ENCODE results near the gene PDE4D. TPM values are rescaled to one million over a fixed set of nuclear protein-coding genes. Genes with fewer than 3 reads are reported as not detected.

The PDE4D gene
- total RNA-seq, 1 experiment from 2014 or later, result 3.6 TPM

GRCh38 chr5:58993461-58993860, 900.1 kb downstream of the PDE4D start:
- no peak overlapping the region for H3K4me3 ChIP-seq (ENCODE audit: low read length)
- no peaks in the 10 kb centered on the region for H3K4me1 ChIP-seq (ENCODE audit: insufficient read depth, low read length)
- H3K9me3 ChIP-seq (ENCODE audit: low read length), result no peaks in the 10 kb centered on the region
- TF ChIP-seq CTCF (conservative IDR thresholded peaks at IDR 0.05; ENCODE audit: low read depth, low read length), result no peak
- TF ChIP-seq EZH2 (IDR thresholded peaks at IDR 0.05; ENCODE audit: low read length, unreplicated experiment), result no peak
- TF ChIP-seq EZH2phosphoT487 (IDR thresholded peaks at IDR 0.05; ENCODE audit: borderline replicate concordance, low read length), result no peak
- no peaks in the 10 kb centered on the region for H3K9me2 ChIP-seq (replicated peaks; ENCODE audit: low read length)
- no peaks in the 10 kb centered on the region for H3K27me3 ChIP-seq (ENCODE audit: low read length)
- H3F3A ChIP-seq (ENCODE audit: low read length, unreplicated experiment), result no peaks in the 10 kb centered on the region
- H4K20me1 ChIP-seq (ENCODE audit: low read length), result no peaks in the 10 kb centered on the region
- H2AFZ ChIP-seq (ENCODE audit: low read length), result no peak overlapping the region
- no peak for DNase-seq
- ChIA-PET CTCF (no interaction called here), POLR2A (ENCODE audit: unreplicated experiment) (no interaction called here)
- H3K9ac ChIP-seq (ENCODE audit: low read length), result no peak overlapping the region
- no peaks in the 10 kb centered on the region for H3K79me2 ChIP-seq (ENCODE audit: low read length)
- intact Hi-C loops (cut with micrococcal nuclease), result no loop called here
- no peak for ATAC-seq
- no TSS peak for BruUV-seq (replicated peaks)
- no peaks in the 10 kb centered on the region for H3K36me3 ChIP-seq (ENCODE audit: low read depth, low read length)
- no peak overlapping the region for H3K4me2 ChIP-seq (ENCODE audit: low read length)
- H3K27ac ChIP-seq (ENCODE audit: low read length), result no peak overlapping the region

GRCh38 chr5:58988938-58989337, 904.6 kb downstream of the PDE4D start:
- H3K79me2 ChIP-seq (ENCODE audit: low read length), result no peaks in the 10 kb centered on the region
- no peak overlapping the region for H3K27ac ChIP-seq (ENCODE audit: low read length)
- H3K9ac ChIP-seq (ENCODE audit: low read length), result no peak overlapping the region
- intact Hi-C loops (cut with micrococcal nuclease), result no loop called here
- no peaks in the 10 kb centered on the region for H3K9me3 ChIP-seq (ENCODE audit: low read length)
- H3F3A ChIP-seq (ENCODE audit: low read length, unreplicated experiment), result no peaks in the 10 kb centered on the region
- CTCF ChIA-PET, result no interaction called here
- POLR2A ChIA-PET (ENCODE audit: unreplicated experiment), result no interaction called here
- no peak overlapping the region for H3K4me3 ChIP-seq (ENCODE audit: low read length)
- H2AFZ ChIP-seq (ENCODE audit: low read length), result no peak overlapping the region
- H3K4me1 ChIP-seq (ENCODE audit: insufficient read depth, low read length), result peaks cover 12% of the 10 kb centered on the region
- no peak for ATAC-seq
- H4K20me1 ChIP-seq (ENCODE audit: low read length), result no peaks in the 10 kb centered on the region
- H3K36me3 ChIP-seq (ENCODE audit: low read depth, low read length), result no peaks in the 10 kb centered on the region
- BruUV-seq (replicated peaks), result no TSS peak
- H3K9me2 ChIP-seq (replicated peaks; ENCODE audit: low read length), result no peaks in the 10 kb centered on the region
- no peaks in the 10 kb centered on the region for H3K27me3 ChIP-seq (ENCODE audit: low read length)
- no peak for DNase-seq
- TF ChIP-seq CTCF (conservative IDR thresholded peaks at IDR 0.05; ENCODE audit: low read depth, low read length), result no peak
- TF ChIP-seq EZH2phosphoT487 (IDR thresholded peaks at IDR 0.05; ENCODE audit: borderline replicate concordance, low read length), result no peak
- TF ChIP-seq EZH2 (IDR thresholded peaks at IDR 0.05; ENCODE audit: low read length, unreplicated experiment), result no peak
- no peak overlapping the region for H3K4me2 ChIP-seq (ENCODE audit: low read length)

- POLR2A ChIA-PET (ENCODE audit: unreplicated experiment), result no interaction called here
- Histone ChIP-seq H3K36me3 (ENCODE audit: low read depth, low read length) (no peaks in the 10 kb centered on the region), H3K4me3 (ENCODE audit: low read length) (no peak overlapping the region), H2AFZ (ENCODE audit: low read length) (no peak overlapping the region), H4K20me1 (ENCODE audit: low read length) (no peaks in the 10 kb centered on the region), H3K4me1 (ENCODE audit: insufficient read depth, low read length) (peaks cover 12% of the 10 kb centered on the region), H3K27ac (ENCODE audit: low read length) (no peak overlapping the region), H3K79me2 (ENCODE audit: low read length) (no peaks in the 10 kb centered on the region), H3K4me2 (ENCODE audit: low read length) (no peak overlapping the region), H3K9me3 (ENCODE audit: low read length) (no peaks in the 10 kb centered on the region), H3K9me2 (replicated peaks; ENCODE audit: low read length) (no peaks in the 10 kb centered on the region), H3K9ac (ENCODE audit: low read length) (no peak overlapping the region), H3F3A (ENCODE audit: low read length, unreplicated experiment) (no peaks in the 10 kb centered on the region), H3K27me3 (ENCODE audit: low read length) (no peaks in the 10 kb centered on the region)
- DNase-seq (peak; percentile 42), ATAC-seq (peak; percentile 89)
- intact Hi-C loops (cut with micrococcal nuclease), result no loop called here
- CTCF ChIA-PET, result no interaction called here
- TF ChIP-seq EZH2 (IDR thresholded peaks at IDR 0.05; ENCODE audit: low read length, unreplicated experiment) (no peak), CTCF (conservative IDR thresholded peaks at IDR 0.05; ENCODE audit: low read depth, low read length) (no peak), EZH2phosphoT487 (IDR thresholded peaks at IDR 0.05; ENCODE audit: borderline replicate concordance, low read length) (no peak)
- BruUV-seq (replicated peaks), result no TSS peak
Observed at GRCh38 chr5:58987193-58987592, 906.3 kb downstream of the PDE4D start.
